HepG2 (cell line): ENCODE data around the gene KIF23. TPM values are rescaled to one million over a fixed set of nuclear protein-coding genes. Genes with fewer than 3 reads are reported as not detected.

Source experiments
- AKNA ChIP-seq: sonication (generic); formaldehyde crosslinking; IDR thresholded peaks from 2 replicates; pipeline ENCODE4 v1.4.0; 2020; ENCODE audit warnings: missing genetic modification reagents, borderline replicate concordance
- FOXO4 ChIP-seq: sonication (generic); formaldehyde crosslinking; conservative IDR thresholded peaks from 2 replicates; pipeline ENCODE4 v1.8.1; 2023; ENCODE audit warnings: missing genetic modification reagents
- GZF1 ChIP-seq: sonication (generic); formaldehyde crosslinking; IDR thresholded peaks from 2 replicates; pipeline ENCODE4 v1.5.1; 2020; ENCODE audit warnings: mild to moderate bottlenecking, missing genetic modification reagents
- HINFP ChIP-seq: sonication (generic); formaldehyde crosslinking; IDR thresholded peaks from 2 replicates; pipeline ENCODE4 v1.4.0; 2020; ENCODE audit warnings: low read depth, mild to moderate bottlenecking, missing genetic modification reagents
- MTF2 ChIP-seq: sonication (generic); formaldehyde crosslinking; IDR thresholded peaks from 2 replicates; pipeline ENCODE4 v1.5.0; 2020; ENCODE audit warnings: missing genetic modification reagents, borderline replicate concordance
- RBFOX2 ChIP-seq: fragments of 200-400 bp; formaldehyde crosslinking; IDR thresholded peaks from 2 replicates; pipeline ENCODE4 v1.6.1; 2017; ENCODE audit warnings: low read depth, mild to moderate bottlenecking, low read length
- TCF7L2 ChIP-seq: IDR thresholded peaks from 2 replicates; pipeline ENCODE4 v1.6.1; 2011; ENCODE audit warnings: mild to moderate bottlenecking, low read depth, low read length, moderate library complexity
- ZBTB8A ChIP-seq: sonication (generic); formaldehyde crosslinking; IDR thresholded peaks from 2 replicates; pipeline ENCODE4 v1.4.0; 2020; ENCODE audit warnings: mild to moderate bottlenecking, low read depth, missing genetic modification reagents, borderline replicate concordance
- ZFY ChIP-seq: sonication (generic); formaldehyde crosslinking; IDR thresholded peaks from 2 replicates; pipeline ENCODE4 v1.4.0; 2020; ENCODE audit warnings: missing genetic modification reagents
- ZHX1 ChIP-seq: sonication (generic); formaldehyde crosslinking; IDR thresholded peaks from 2 replicates; pipeline ENCODE4 v1.8.1; 2022; ENCODE audit warnings: low read depth, mild to moderate bottlenecking, missing genetic modification reagents
- ZMAT3 ChIP-seq: sonication (generic); formaldehyde crosslinking; conservative IDR thresholded peaks from 2 replicates; pipeline ENCODE4 v1.7.0; 2021; ENCODE audit warnings: missing genetic modification reagents
- ZNF550 ChIP-seq: sonication (generic); formaldehyde crosslinking; IDR thresholded peaks from 2 replicates; pipeline ENCODE4 v1.4.0; 2020; ENCODE audit warnings: mild to moderate bottlenecking, missing genetic modification reagents, borderline replicate concordance
- ZNF619 ChIP-seq: sonication (generic); formaldehyde crosslinking; IDR thresholded peaks from 2 replicates; pipeline ENCODE4 v1.4.0; 2020; ENCODE audit warnings: mild to moderate bottlenecking, missing genetic modification reagents
- ZNF7 ChIP-seq: IDR thresholded peaks from 2 replicates; pipeline ENCODE4 v1.6.1; 2016; ENCODE audit warnings: missing biosample characterization, missing genetic modification reagents
- ZNF749 ChIP-seq: sonication (generic); formaldehyde crosslinking; IDR thresholded peaks from 2 replicates; pipeline ENCODE4 v1.8.0; 2022; ENCODE audit warnings: mild to moderate bottlenecking, missing genetic modification reagents, moderate library complexity, borderline replicate concordance
- ZSCAN9 ChIP-seq: IDR thresholded peaks from 2 replicates; pipeline ENCODE4 v1.6.1; 2016; ENCODE audit warnings: borderline replicate concordance
- polyA plus RNA-seq, 8 experiments: library from polyadenylated mRNA; depleted of rRNA in 3 of 8; stranded (reverse) in 7 of 8; unstranded in 1 of 8; fragments of >200 nt; fragmentation: Illumina TruSeq in 4 of 8; extraction: Trizol in 4 of 8; gene quantifications; 2 replicates each; pipeline versions ENCODE4 v1.2.1 to v1.2.3, GENCODE V29; 2011 to 2016; ENCODE audit warnings: low read depth in 4 of 8, missing spikeins in 1 of 8, mixed read lengths in 1 of 8; ENCODE audit not compliant: insufficient read depth in 1 of 8
- total RNA-seq, 5 experiments: library from RNA; depleted of rRNA; stranded (reverse); fragments of >200 nt; fragmentation: Illumina TruSeq; extraction: Trizol; gene quantifications; 2 replicates each; pipeline ENCODE4 v1.2.3, GENCODE V29; 2016; ENCODE audit warnings: low read depth in 1 of 5
- TF ChIP-seq, protein P1 (sequence below): sonication (generic); formaldehyde crosslinking; IDR thresholded peaks from 2 replicates; pipeline ENCODE4 v1.5.0; 2020; ENCODE audit warnings: missing genetic modification reagents

KIF23 gene
- total and polyA plus RNA-seq, 2 of the 13 experiments (the other 11 are each of a cell fraction or from before 2014, with no cell fraction given) = 11.3 to 38.1 TPM

DNA sequence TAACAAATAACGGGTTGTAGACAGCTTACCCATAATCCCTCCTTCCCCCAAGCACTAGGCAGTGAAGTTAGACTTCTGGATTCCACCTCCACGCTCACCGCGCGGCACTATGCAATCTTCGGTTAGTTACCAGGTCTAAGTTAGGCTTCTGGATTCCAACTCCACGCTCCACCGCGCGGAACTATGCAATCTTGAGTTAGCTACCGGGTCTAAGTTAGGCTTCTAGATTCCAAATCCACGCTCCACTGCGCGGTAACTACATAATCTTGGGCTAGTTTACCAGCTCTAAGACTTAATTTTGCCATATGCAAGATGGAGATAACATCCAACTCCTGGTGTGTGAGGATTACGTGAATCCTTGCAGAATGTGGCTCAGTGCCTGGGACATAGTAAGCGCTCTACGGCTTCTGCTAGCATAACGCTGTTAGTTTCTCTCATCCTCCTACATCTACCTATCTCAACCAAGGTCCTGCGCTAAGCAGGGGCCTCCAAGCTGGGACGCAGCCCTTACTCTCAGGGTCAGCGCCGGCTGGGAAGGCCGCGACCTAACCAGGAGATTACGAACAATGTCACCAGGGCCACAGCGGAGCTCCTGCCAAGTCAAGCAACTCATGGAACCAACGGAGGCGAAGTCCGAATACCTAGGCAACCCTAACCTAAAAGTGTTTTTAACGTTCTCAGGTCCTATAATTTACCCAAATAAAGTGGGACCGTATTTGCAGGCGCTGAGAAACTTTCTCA, 38.0 kb downstream of the KIF23 start (continued):
- TF ChIP-seq HINFP (0 out of 2 replicates have a peak, but pooled peaks have one; percentile 53), ZNF7 (CRISPR knock-in tag) (no peak), FOXO4 (CRISPR knock-in tag) (0 out of 2 replicates have a peak, but pooled peaks have one; percentile 79), ZNF749 (CRISPR knock-in tag) (no peak), GZF1 (peak; percentile 96), RBFOX2 (no peak), MTF2 (CRISPR knock-in tag) (0 out of 2 replicates have a peak, but pooled peaks have one; percentile 15), ZNF550 (CRISPR knock-in tag) (no peak), ZSCAN9 (CRISPR knock-in tag) (0 out of 2 replicates have a peak, but pooled peaks have one; percentile 16), ZFY (CRISPR knock-in tag) (peak; percentile 93), ZHX1 (CRISPR knock-in tag) (no peak), ZNF619 (0 out of 2 replicates have a peak, but pooled peaks have one; percentile 2), AKNA (CRISPR knock-in tag) (no peak), ZMAT3 (CRISPR knock-in tag) (no peak), TCF7L2 (no peak), ZBTB8A (CRISPR knock-in tag) (no peak)
- TF ChIP-seq, protein P1, sequence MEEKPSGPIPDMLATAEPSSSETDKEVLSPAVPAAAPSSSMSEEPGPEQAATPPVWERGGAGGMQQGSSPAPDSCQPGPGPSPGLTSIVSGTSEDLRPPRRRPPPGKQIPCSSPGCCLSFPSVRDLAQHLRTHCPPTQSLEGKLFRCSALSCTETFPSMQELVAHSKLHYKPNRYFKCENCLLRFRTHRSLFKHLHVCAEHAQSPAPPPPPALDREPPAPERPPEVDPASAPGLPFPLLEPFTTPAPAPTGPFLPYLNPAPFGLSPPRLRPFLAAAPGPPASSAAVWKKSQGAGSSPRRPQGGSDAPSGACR (CRISPR knock-in tag) = peak; percentile 43; the same call in 1 of the 2 replicates
